ENCODE data around the gene ADGRG3.

Gene ADGRG3

DNA sequence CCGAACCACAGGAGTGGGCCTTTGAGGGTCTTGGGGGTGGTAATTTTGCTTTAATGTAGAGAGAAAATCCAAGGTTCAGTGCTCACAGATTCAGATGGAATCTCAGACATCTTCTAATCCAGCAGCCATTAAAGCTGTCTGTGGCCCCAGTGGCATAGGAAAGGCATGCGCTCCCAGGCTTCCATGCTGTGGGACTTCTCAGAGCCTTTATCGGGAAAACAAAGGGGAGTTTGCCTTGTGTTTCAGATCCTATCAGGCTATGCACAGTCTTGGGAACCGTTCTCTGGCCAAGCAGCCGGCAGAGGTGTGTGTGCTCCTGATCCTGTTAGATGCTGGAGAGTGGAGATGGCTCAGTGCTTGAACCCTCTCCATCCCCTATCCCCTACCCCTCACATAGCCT lies 31.9 kb upstream of the ADGRG3 start:
- H3K27ac ChIP-seq (ENCODE audit: extremely low read depth, low read depth, low read length): no peak overlapping the region
- ChIA-PET POLR2A (no interaction called here), CTCF (interaction anchor here (0.5 to 8.7 kb wide), 4 partner anchors 12 to 109 kb away, joined by 3 to 60 read pairs (median 6); no protein-coding TSS in a partner anchor)
- H3K4me1 ChIP-seq (ENCODE audit: control insufficient read depth, insufficient read depth, low read length): no peaks in the 10 kb centered on the region
- no peaks in the 10 kb centered on the region for H3K9me3 ChIP-seq (ENCODE audit: control insufficient read depth, insufficient read depth, low read depth, low read length)
- no peaks in the 10 kb centered on the region for H3K36me3 ChIP-seq (ENCODE audit: control insufficient read depth in 2 of 2, insufficient read depth in 1 of 2, low read length in 2 of 2)
- TF ChIP-seq, protein P1, sequence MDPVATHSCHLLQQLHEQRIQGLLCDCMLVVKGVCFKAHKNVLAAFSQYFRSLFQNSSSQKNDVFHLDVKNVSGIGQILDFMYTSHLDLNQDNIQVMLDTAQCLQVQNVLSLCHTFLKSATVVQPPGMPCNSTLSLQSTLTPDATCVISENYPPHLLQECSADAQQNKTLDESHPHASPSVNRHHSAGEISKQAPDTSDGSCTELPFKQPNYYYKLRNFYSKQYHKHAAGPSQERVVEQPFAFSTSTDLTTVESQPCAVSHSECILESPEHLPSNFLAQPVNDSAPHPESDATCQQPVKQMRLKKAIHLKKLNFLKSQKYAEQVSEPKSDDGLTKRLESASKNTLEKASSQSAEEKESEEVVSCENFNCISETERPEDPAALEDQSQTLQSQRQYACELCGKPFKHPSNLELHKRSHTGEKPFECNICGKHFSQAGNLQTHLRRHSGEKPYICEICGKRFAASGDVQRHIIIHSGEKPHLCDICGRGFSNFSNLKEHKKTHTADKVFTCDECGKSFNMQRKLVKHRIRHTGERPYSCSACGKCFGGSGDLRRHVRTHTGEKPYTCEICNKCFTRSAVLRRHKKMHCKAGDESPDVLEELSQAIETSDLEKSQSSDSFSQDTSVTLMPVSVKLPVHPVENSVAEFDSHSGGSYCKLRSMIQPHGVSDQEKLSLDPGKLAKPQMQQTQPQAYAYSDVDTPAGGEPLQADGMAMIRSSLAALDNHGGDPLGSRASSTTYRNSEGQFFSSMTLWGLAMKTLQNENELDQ (tag by site-specific recombination; IDR thresholded peaks at IDR 0.05; ENCODE audit: low read depth): no peak
- no peak for TF ChIP-seq GLIS1 (tag by site-specific recombination; IDR thresholded peaks at IDR 0.05)
- TF ChIP-seq GFI1B (tag by site-specific recombination; IDR thresholded peaks at IDR 0.05): no peak
- no peak for TF ChIP-seq ZNF211 (tag by site-specific recombination; IDR thresholded peaks at IDR 0.05; ENCODE audit: low read depth)
- TF ChIP-seq, protein P2, sequence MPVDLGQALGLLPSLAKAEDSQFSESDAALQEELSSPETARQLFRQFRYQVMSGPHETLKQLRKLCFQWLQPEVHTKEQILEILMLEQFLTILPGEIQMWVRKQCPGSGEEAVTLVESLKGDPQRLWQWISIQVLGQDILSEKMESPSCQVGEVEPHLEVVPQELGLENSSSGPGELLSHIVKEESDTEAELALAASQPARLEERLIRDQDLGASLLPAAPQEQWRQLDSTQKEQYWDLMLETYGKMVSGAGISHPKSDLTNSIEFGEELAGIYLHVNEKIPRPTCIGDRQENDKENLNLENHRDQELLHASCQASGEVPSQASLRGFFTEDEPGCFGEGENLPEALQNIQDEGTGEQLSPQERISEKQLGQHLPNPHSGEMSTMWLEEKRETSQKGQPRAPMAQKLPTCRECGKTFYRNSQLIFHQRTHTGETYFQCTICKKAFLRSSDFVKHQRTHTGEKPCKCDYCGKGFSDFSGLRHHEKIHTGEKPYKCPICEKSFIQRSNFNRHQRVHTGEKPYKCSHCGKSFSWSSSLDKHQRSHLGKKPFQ (tag by site-specific recombination; IDR thresholded peaks at IDR 0.05): no peak
- no peak for TF ChIP-seq TRIM28 (IDR thresholded peaks at IDR 0.05; ENCODE audit: borderline replicate concordance, low read length)
- no peak for TF ChIP-seq ZNF23 (tag by site-specific recombination; IDR thresholded peaks at IDR 0.05; ENCODE audit: borderline replicate concordance)
- no peak for TF ChIP-seq ZNF140 (tag by site-specific recombination; IDR thresholded peaks at IDR 0.05)
- TF ChIP-seq ZNF214 (tag by site-specific recombination; IDR thresholded peaks at IDR 0.05; ENCODE audit: borderline replicate concordance): no peak
- TF ChIP-seq, protein P3, sequence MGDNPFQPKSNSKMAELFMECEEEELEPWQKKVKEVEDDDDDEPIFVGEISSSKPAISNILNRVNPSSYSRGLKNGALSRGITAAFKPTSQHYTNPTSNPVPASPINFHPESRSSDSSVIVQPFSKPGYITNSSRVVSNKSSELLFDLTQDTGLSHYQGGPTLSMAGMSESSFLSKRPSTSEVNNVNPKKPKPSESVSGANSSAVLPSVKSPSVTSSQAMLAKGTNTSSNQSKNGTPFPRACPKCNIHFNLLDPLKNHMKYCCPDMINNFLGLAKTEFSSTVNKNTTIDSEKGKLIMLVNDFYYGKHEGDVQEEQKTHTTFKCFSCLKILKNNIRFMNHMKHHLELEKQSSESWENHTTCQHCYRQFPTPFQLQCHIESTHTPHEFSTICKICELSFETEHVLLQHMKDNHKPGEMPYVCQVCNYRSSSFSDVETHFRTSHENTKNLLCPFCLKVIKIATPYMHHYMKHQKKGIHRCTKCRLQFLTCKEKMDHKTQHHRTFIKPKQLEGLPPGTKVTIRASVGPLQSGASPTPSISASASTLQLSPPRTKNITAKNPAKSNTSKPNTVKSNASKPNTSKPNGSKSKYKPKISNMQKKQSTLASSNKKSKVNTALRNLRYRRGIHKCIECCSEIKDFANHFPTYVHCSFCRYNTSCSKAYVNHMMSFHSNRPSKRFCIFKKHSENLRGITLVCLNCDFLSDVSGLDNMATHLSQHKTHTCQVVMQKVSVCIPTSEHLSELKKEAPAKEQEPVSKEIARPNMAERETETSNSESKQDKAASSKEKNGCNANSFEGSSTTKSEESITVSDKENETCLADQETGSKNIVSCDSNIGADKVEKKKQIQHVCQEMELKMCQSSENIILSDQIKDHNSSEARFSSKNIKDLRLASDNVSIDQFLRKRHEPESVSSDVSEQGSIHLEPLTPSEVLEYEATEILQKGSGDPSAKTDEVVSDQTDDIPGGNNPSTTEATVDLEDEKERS (tag by site-specific recombination; IDR thresholded peaks at IDR 0.05): no peak
- TF ChIP-seq ZNF274 (IDR thresholded peaks at IDR 0.05; ENCODE audit: low read length): no peak
- no peak for TF ChIP-seq ZNF274 (tag by site-specific recombination; IDR thresholded peaks at IDR 0.05; ENCODE audit: borderline replicate concordance)
- no peak for TF ChIP-seq ZNF19 (tag by site-specific recombination; IDR thresholded peaks at IDR 0.05; ENCODE audit: low read depth)
- no peak for TF ChIP-seq SP7 (tag by site-specific recombination; IDR thresholded peaks at IDR 0.05)
- TF ChIP-seq, protein P4, sequence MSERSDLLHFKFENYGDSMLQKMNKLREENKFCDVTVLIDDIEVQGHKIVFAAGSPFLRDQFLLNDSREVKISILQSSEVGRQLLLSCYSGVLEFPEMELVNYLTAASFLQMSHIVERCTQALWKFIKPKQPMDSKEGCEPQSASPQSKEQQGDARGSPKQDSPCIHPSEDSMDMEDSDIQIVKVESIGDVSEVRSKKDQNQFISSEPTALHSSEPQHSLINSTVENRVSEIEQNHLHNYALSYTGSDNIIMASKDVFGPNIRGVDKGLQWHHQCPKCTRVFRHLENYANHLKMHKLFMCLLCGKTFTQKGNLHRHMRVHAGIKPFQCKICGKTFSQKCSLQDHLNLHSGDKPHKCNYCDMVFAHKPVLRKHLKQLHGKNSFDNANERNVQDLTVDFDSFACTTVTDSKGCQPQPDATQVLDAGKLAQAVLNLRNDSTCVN (tag by site-specific recombination; optimal IDR thresholded peaks at IDR 0.05): no peak
- no peak for TF ChIP-seq GLIS2 (tag by site-specific recombination; IDR thresholded peaks at IDR 0.05)
- no peak for TF ChIP-seq ZBTB17 (tag by site-specific recombination; IDR thresholded peaks at IDR 0.05)
- no peak for TF ChIP-seq HOXA7 (CRISPR knock-in tag; IDR thresholded peaks at IDR 0.05; ENCODE audit: borderline replicate concordance)
- no peak for TF ChIP-seq ZNF830 (tag by site-specific recombination; IDR thresholded peaks at IDR 0.05; ENCODE audit: low read depth)
- TF ChIP-seq SCRT2 (tag by site-specific recombination; IDR thresholded peaks at IDR 0.05): no peak
- no peak overlapping the region for H3K4me3 ChIP-seq (ENCODE audit: low read depth, low read length)
